ENCODE data around the gene C20orf173. TPM values are rescaled to one million over a fixed set of nuclear protein-coding genes. Genes with fewer than 3 reads are reported as not detected.

Gene C20orf173
- total RNA-seq, 2 experiments from 2014 or later, result not detected

- intact Hi-C loops (cut with DNase I, micrococcal nuclease), result loop anchor here in 1 of 2 experiments (5.0 kb wide), 1 partner anchor 413 kb away; no protein-coding TSS in a partner anchor
- Histone ChIP-seq H3K27me3 (ENCODE audit: control insufficient read depth in 1 of 2, insufficient read depth in 2 of 2, low read length in 2 of 2) (no peaks in the 10 kb centered on the region), H3K4me3 (ENCODE audit: low read length) (no peak overlapping the region), H3K4me1 (ENCODE audit: insufficient read depth, low read length) (no peaks in the 10 kb centered on the region), H3K9me3 (ENCODE audit: control insufficient read depth in 1 of 2, insufficient read depth in 1 of 2, low read length in 2 of 2) (no peaks in the 10 kb centered on the region), H3K27ac (ENCODE audit: low read depth in 1 of 2, low read length in 2 of 2) (no peak overlapping the region), H3K36me3 (ENCODE audit: insufficient read depth, low read length) (peaks cover 63% of the 10 kb centered on the region)
- ChIA-PET POLR2A (interaction anchor here (2.5 kb wide), 1 partner anchor 11 kb away, joined by 8 read pairs; no protein-coding TSS in a partner anchor), CTCF (interaction anchor here (0.5 kb wide), 1 partner anchor 624 kb away, joined by 3 read pairs; no protein-coding TSS in a partner anchor)
- ATAC-seq (ENCODE audit: poor library complexity) (no peak), DNase-seq (no peak)
- TF ChIP-seq CTCF (IDR thresholded peaks at IDR 0.05), result no peak
- Mint-ChIP-seq H3K9me3 (no peaks in the 10 kb centered on the region), H3K4me3 (no peak overlapping the region), H3K4me1 (ENCODE audit: low read depth) (peaks cover 6% of the 10 kb centered on the region), H3K36me3 (ENCODE audit: low read depth) (peaks cover 47% of the 10 kb centered on the region), H3K27ac (peak overlapping the region; percentile 43), H3K27me3 (no peaks in the 10 kb centered on the region)
These were observed 49.7 kb downstream of the C20orf173 start for GRCh38 chr20:35479798-35480197.

- POLR2A ChIA-PET, result interaction anchor here (0.6 to 2.5 kb wide), 3 partner anchors 12 to 442 kb away, joined by 3 to 8 read pairs (median 3); no protein-coding TSS in a partner anchor
- Histone ChIP-seq H3K4me1 (ENCODE audit: insufficient read depth, low read length) (no peaks in the 10 kb centered on the region), H3K36me3 (ENCODE audit: insufficient read depth, low read length) (peaks cover 66% of the 10 kb centered on the region), H3K27me3 (ENCODE audit: control insufficient read depth in 1 of 2, insufficient read depth in 2 of 2, low read length in 2 of 2) (no peaks in the 10 kb centered on the region), H3K4me3 (ENCODE audit: low read length) (no peak overlapping the region), H3K27ac (ENCODE audit: low read depth in 1 of 2, low read length in 2 of 2) (no peak overlapping the region), H3K9me3 (ENCODE audit: control insufficient read depth in 1 of 2, insufficient read depth in 1 of 2, low read length in 2 of 2) (no peaks in the 10 kb centered on the region)
- intact Hi-C loops (cut with DNase I, micrococcal nuclease), result loop anchor here in 1 of 2 experiments (5.0 kb wide), 1 partner anchor 413 kb away; no protein-coding TSS in a partner anchor
- Mint-ChIP-seq H3K27me3 (no peaks in the 10 kb centered on the region), H3K4me3 (no peak overlapping the region), H3K4me1 (ENCODE audit: low read depth) (no peaks in the 10 kb centered on the region), H3K27ac (peak overlapping the region; percentile 43), H3K36me3 (ENCODE audit: low read depth) (peaks cover 40% of the 10 kb centered on the region), H3K9me3 (no peaks in the 10 kb centered on the region)
- no peak for ATAC-seq (ENCODE audit: poor library complexity)
- peak in 7 of 14 experiments; percentile 4 to 38 (median 20) for DNase-seq
- TF ChIP-seq CTCF (IDR thresholded peaks at IDR 0.05), result no peak
- CTCF ChIA-PET, result interaction anchor here (0.5 kb wide), 1 partner anchor 625 kb away, joined by 3 read pairs; no protein-coding TSS in a partner anchor
These were observed 50.5 kb downstream of the C20orf173 start for GRCh38 chr20:35478804-35479472.

Other genes starting within 250 kb of the C20orf173 start
- 10 to 100 TPM; 24.9 to 25.8 TPM for gene EIF6, start 244.9 kb downstream of the C20orf173 start, total RNA-seq
- not detected for gene FAM83C, start 237.2 kb downstream of the C20orf173 start, total RNA-seq
- gene UQCC1, start 117.7 kb downstream of the C20orf173 start, total RNA-seq, result 10 to 100 TPM; 18.7 to 19.9 TPM
- gene GDF5, start 91.4 kb downstream of the C20orf173 start, total RNA-seq, result not detected
- gene CEP250, start 74.1 kb downstream of the C20orf173 start, total RNA-seq, result 10 to 100 TPM; 27.6 to 33.1 TPM
- 100 to 1,000 TPM; 144 to 146 TPM for gene ERGIC3, start 12.4 kb upstream of the C20orf173 start, total RNA-seq
- 10 to 100 TPM; 15.5 to 17.1 TPM for gene SPAG4, start 86.2 kb upstream of the C20orf173 start, total RNA-seq
- 100 to 1,000 TPM; 146 to 153 TPM for gene CPNE1, start 135.2 kb upstream of the C20orf173 start, total RNA-seq
- gene RBM12, start 135.2 kb upstream of the C20orf173 start, total RNA-seq, result 10 to 100 TPM; 91.7 to 95.2 TPM
- 10 to 100 TPM; 10.6 to 11.5 TPM for gene NFS1, start 169.7 kb upstream of the C20orf173 start, total RNA-seq
- 10 to 100 TPM; 32.9 to 35.8 TPM for gene ROMO1, start 169.8 kb upstream of the C20orf173 start, total RNA-seq
- gene RBM39, start 212.6 kb upstream of the C20orf173 start, total RNA-seq, result 1,000 to 10,000 TPM; 1,057 to 1,091 TPM
- gene PHF20, start 242.4 kb upstream of the C20orf173 start, total RNA-seq, result 100 to 1,000 TPM; 119 to 126 TPM